ENCODE measurements around the gene SIRT4.
"Not testable (repeated sequence)": the region's sequence is repeated elsewhere in the genome, so short reads cannot be mapped to it uniquely, and the experiment has no call there.

SIRT4 gene

GRCh38 chr12:120335447-120335846 is 33.3 kb downstream of the SIRT4 start:
- DNase-seq (ENCODE audit: low read depth in 2 of 2), result peak in 1 of 2 donors; percentile 3

DNA sequence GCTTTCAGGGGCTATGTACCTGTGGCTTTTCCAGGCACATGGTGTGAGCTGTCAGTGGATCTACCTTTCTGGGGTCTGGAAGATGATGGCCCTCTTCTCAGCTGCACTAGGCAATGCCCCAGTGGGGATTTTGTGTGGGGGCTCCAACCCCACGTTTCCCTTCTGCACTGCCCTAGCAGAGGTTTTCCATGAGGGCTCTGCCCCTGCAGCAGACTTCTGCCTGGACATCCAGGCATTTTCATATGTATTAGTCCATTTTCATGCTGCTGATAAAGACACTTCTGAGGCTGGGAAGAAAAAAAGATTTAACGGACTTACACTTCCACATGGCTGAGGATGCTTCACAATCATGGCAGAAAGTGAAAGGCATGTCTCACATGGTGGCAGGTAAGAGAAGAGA is 34.3 kb downstream of the SIRT4 start:
- not testable (repeated sequence) for DNase-seq (ENCODE audit: low read depth in 2 of 2)

DNA sequence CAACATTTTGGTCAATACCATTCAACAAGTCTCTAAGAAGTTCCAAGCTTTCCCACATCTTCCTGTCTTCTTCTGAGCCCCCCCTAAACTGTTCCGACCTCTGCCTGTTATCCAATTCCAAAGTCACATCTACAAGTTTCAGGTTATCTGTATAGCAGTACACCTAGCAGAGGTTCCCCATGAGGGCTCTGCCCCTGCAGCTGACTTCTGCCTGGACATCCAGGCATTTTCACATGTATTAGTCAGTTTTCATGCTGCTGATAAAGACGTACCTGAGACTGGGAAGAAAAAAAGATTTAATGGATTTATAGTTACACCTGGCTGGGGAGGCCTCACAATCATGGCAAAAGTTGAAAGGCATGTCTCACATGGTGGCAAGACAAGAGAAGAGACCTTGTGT is 35.6 kb downstream of the SIRT4 start:
- DNase-seq (ENCODE audit: low read depth in 2 of 2), result no peak

DNA sequence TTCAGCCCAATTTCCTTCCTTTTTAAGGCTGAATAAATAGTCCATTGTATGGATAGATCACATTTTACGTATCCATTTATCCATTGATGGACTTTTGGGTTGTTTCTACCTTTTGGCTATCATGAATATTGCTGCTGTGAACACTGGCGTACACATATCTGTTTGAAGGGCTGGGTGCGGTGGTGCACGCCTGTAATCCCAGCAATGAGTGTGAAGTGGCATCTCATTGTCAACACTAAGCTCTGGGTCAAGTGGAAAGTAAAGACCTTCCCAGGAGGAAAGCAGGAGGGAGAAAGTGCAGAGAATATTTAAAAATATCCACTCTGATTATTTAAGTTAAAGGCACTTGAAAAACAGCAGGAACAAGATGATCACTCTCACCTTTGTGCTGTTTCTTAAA is 37.1 kb downstream of the SIRT4 start:
- no peak for DNase-seq (ENCODE audit: low read depth in 2 of 2)

- DNase-seq (ENCODE audit: low read depth in 2 of 2), result no peak
These were observed 40.3 kb downstream of the SIRT4 start for GRCh38 chr12:120342175-120343038.

GRCh38 chr12:120343039-120343537 is 41.0 kb downstream of the SIRT4 start:
- no peak for DNase-seq (ENCODE audit: low read depth in 2 of 2)

DNA sequence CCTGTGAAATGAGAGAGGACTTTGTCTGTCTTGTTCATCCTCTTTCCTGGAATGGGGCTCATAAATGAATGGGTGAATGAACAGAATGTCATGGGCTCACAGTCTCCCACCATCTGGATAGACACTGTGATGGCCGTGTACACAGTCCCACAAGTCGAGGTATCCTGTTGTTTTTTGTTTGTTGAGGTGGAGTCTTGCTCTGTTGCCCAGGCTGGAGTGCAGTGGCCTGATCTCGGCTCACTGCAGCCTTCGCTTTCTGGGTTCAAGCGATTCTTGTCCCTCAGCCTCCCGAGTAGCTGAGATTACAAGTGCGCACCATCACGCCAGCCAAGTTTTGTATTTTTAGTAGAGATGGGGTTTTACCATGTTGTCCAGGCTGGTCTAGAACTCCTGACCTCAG is 41.6 kb downstream of the SIRT4 start:
- no peak for DNase-seq (ENCODE audit: low read depth in 2 of 2)

GRCh38 chr12:120346031-120346430 is 43.9 kb downstream of the SIRT4 start:
- DNase-seq (ENCODE audit: low read depth in 2 of 2), result no peak

- DNase-seq (ENCODE audit: low read depth in 2 of 2), result no peak
These were observed 44.6 kb downstream of the SIRT4 start for GRCh38 chr12:120346681-120347080.

DNA sequence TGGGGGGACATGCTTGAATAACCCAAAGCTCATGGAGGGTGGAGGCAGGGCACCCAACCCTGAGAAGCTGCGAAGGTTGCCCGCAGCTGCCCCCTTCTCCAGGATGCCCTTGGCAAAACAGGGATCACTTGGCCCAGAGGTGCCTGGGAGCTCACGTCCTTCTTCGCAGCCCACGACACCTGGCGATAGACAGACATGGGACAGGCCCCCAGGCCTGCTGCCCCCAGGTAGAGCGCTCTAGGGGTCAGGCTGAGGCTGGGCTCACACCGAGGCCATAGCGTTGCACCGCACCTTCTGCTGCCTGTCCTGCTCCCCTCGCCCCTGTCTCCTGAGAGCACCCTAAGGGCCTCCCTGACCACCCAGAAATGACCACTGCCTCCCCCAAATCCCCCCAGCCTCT is 45.6 kb downstream of the SIRT4 start:
- DNase-seq (ENCODE audit: low read depth in 2 of 2), result no peak

DNA sequence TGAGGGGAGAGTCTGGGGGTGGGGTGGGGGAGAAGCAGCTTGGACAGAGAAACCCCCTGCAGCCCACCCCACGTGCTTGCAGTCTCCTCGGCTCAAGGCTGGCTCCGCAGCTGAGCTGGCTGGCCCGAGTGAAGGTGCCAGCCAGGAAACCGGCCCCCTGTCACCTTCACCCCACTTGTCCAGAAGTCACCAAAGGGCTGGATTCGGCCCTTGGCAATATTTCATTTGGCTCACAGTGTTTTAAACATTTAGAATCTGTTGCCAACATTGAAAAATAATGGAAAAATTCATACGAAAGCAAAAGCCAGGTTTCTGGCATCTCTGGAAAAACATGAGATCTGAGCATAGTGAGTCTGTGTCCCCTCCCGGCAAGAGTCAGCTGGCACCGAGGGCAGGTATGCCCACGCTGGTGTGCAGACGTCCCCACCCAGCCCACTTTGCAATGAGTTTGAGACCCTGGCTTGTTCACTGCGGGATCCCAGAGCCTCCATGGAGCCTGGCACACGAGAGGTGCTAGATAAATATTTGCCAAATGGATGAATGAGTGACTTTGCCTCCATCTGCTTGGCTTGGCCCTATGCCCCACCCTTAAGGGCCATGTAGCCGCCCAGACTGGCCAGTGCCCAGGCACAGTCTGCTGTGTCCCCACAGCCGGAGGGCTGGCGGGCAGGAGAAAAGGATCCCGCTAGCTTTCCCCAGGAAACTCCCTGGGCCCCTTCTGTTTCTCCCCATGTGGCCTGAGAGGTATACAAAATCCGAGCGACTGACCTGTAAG is 48.6 kb downstream of the SIRT4 start:
- DNase-seq (ENCODE audit: low read depth in 2 of 2), result no peak

DNA sequence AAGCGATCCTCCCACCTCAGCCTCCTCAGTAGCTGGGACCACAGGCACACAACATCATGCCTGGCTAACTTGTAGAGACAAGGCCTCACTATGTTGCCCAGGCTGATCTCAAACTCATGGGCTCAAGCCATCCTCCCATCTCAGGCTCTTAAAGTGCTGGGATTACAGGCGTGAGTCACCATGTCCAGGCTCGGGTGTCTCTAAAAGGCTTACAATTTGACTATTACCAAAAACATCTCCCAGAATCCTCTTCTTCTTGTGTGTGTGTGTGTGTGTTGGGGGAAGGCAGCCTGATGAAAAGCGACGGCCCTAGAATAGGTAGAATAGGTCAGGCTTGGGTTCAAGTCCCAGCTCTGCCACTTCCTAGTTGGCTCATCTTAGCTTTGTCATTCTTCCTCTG is 50.0 kb downstream of the SIRT4 start:
- no peak for DNase-seq (ENCODE audit: low read depth in 2 of 2)

GRCh38 chr12:120353136-120353535 is 51.0 kb downstream of the SIRT4 start:
- no peak for DNase-seq (ENCODE audit: low read depth in 2 of 2)

GRCh38 chr12:120353556-120354317 is 51.6 kb downstream of the SIRT4 start:
- DNase-seq (ENCODE audit: low read depth in 2 of 2), result no peak

GRCh38 chr12:120356567-120357030 is 54.5 kb downstream of the SIRT4 start:
- DNase-seq (ENCODE audit: low read depth in 2 of 2), result peak; percentile 36 to 57

GRCh38 chr12:120357104-120357503 is 55.0 kb downstream of the SIRT4 start:
- no peak for DNase-seq (ENCODE audit: low read depth in 2 of 2)

GRCh38 chr12:120358412-120359100 is 56.4 kb downstream of the SIRT4 start:
- DNase-seq (ENCODE audit: low read depth in 2 of 2), result no peak

- no peak for DNase-seq (ENCODE audit: low read depth in 2 of 2)
These were observed 57.0 kb downstream of the SIRT4 start for GRCh38 chr12:120359128-120359527.

GRCh38 chr12:120361506-120362208 is 59.5 kb downstream of the SIRT4 start:
- no peak for DNase-seq (ENCODE audit: low read depth in 2 of 2)
